Activated naive CD8-positive, alpha-beta T cell treated with anti-CD3 and anti-CD28 coated beads, Interleukin-2, amount 10 ng/mL, durations not matched to agents 7 days and 5 days (primary cell): ENCODE measurements around the gene PLCD1. TPM values are rescaled to one million over a fixed set of nuclear protein-coding genes. Genes with fewer than 3 reads are reported as not detected.

Source experiments
- ATAC-seq: fragments of 150-1000 bp; cut with Tn5 transposase; one replicate; pipeline ENCODE4 v1.10.0; 2021; ENCODE audit warnings: low read depth, moderate library complexity
- POLR2A ChIA-PET: fragments of 350-600 bp; sonication (Branson Sonifier 250); formaldehyde crosslinking; loops from one replicate; lab custom pipeline; 2021; ENCODE audit warnings: antibody characterized with exemption; lab: Charles Lee
- DNase-seq: peaks from one replicate; pipeline ENCODE4 v3.0.0; 2021
- H3K27ac Mint-ChIP-seq: one replicate; pipeline ENCODE4 v1.8.0; 2022; ENCODE audit warnings: mild to moderate bottlenecking, mixed read lengths
- H3K27me3 Mint-ChIP-seq: one replicate; pipeline ENCODE4 v1.8.0; 2022; ENCODE audit warnings: mild to moderate bottlenecking, moderate library complexity, mixed read lengths
- H3K36me3 Mint-ChIP-seq: one replicate; pipeline ENCODE4 v1.8.0; 2021; ENCODE audit warnings: mild to moderate bottlenecking, mixed read lengths
- H3K4me1 Mint-ChIP-seq: one replicate; pipeline ENCODE4 v1.8.0; 2021; ENCODE audit warnings: mixed read lengths
- H3K4me3 Mint-ChIP-seq: one replicate; pipeline ENCODE4 v1.8.0; 2022; ENCODE audit warnings: mild to moderate bottlenecking, moderate library complexity, mixed read lengths
- H3K9me3 Mint-ChIP-seq: one replicate; pipeline ENCODE4 v1.8.0; 2021; ENCODE audit warnings: mixed read lengths
- total RNA-seq, 2 experiments: library from RNA; stranded (reverse); gene quantifications; one replicate each; pipeline ENCODE4 v1.2.3, GENCODE V29; 2021

Gene PLCD1
- total RNA-seq, 2 experiments from 2014 or later, result 36.5 to 45.4 TPM

DNA sequence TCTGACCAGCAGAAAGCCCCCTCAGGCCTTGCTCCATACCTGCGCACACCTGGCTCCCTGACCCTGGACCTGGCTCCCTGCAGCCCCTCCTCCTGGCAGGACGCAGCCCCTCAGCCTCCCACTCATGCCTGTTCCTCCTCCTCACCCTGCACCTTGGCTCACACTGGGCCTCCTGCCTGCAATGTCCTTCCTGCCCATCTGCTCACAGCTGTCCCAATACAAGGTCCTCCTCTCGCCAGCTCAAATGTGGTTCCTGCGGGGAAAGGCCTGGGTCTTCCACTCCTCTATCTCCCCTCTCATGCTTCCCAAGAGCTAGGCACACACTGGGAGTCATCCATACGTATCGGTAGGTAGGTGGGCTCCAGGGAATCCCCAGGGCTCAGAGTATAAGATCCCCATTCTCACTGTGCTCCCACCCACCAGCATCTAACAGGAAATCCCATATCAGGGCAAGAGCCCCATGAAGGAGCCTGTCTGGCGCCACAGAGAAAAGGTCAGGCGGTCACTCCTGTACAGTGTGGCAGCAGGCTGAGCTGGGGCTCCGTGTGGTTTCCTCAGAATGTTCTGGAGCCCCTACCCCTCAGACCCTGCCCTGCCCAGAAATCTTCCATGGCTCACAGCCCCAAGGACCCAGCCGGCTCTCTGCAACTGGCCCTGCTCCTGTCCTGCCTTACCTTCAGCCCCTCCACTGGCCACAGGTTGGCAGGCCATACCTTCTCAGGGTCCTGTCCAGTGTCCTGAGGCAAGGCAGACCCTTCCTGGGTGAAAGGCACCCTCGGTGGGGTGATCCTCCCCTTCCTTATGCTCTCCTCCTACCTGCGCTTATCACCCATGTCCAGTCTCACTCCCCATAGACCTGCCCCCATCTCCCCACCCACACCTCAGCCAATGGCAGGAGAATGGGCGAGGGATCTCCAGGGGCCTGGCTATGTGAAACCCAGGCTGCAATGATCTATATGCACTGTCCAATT lies 10.9 kb downstream of the PLCD1 start:
- Mint-ChIP-seq H3K4me3 (no peak overlapping the region), H3K9me3 (no peaks in the 10 kb centered on the region), H3K27me3 (no peaks in the 10 kb centered on the region), H3K4me1 (peaks cover 6% of the 10 kb centered on the region), H3K36me3 (peaks cover 23% of the 10 kb centered on the region), H3K27ac (no peak overlapping the region)
- ATAC-seq (no peak), DNase-seq (peak; percentile 20)
- POLR2A ChIA-PET, result no interaction called here

DNA sequence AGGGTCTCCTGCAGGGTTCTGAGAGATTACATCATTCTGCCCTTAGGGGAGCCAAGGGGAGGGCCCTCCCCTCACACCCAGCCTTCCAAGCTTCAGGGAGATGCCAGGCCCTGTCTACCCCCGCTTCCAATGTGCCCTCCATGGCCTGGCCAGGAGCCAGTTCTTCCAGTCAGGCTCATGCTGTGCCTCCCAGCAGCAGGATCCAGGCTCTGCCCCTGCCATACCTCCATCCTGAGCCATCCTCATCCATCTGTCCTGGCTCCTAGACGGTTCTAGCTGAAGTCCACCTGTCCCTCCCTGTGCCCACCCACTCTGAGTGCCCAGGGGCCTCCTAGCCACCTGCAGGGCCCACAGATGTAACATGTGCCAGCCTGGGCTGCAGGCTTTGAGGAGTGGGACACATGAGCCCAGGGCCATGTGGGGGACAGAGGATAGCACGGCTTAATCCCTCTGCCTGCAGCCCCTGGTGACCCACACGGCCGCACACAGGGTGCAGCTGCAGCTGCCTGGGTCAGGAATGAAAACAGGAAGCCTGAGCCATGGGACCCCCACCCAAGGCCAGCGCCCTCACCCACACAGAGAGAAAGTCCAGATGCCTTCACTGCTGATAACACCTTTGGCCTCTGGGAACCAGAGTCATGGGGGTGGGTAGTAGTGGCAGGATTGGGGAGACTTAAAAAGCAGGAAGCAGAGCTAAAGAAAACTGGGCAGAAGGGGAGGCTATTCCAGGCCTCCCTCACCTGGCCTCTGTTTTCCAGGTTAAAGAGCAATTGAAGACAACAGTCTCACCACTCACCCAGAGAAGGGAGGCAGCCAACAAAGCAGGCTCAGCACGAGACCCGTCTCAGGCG lies 11.8 kb downstream of the PLCD1 start:
- H3K4me3 Mint-ChIP-seq, result no peak overlapping the region
- H3K27me3 Mint-ChIP-seq, result no peaks in the 10 kb centered on the region
- POLR2A ChIA-PET, result no interaction called here
- H3K36me3 Mint-ChIP-seq, result peaks cover 23% of the 10 kb centered on the region
- no peaks in the 10 kb centered on the region for H3K9me3 Mint-ChIP-seq
- H3K4me1 Mint-ChIP-seq, result peaks cover 1% of the 10 kb centered on the region
- H3K27ac Mint-ChIP-seq, result no peak overlapping the region
- DNase-seq (peak; percentile 20), ATAC-seq (no peak)

- ATAC-seq, result no peak
- Mint-ChIP-seq H3K36me3 (peaks cover 23% of the 10 kb centered on the region), H3K9me3 (no peaks in the 10 kb centered on the region), H3K27me3 (no peaks in the 10 kb centered on the region), H3K4me1 (peaks cover 1% of the 10 kb centered on the region), H3K4me3 (no peak overlapping the region), H3K27ac (no peak overlapping the region)
- POLR2A ChIA-PET, result no interaction called here
- no peak for DNase-seq
Measured at GRCh38 chr3:38016847-38017444, 12.5 kb downstream of the PLCD1 start.

- DNase-seq (no peak), ATAC-seq (no peak)
- H3K27ac Mint-ChIP-seq, result no peak overlapping the region
- POLR2A ChIA-PET, result no interaction called here
- peaks cover 23% of the 10 kb centered on the region for H3K36me3 Mint-ChIP-seq
- H3K4me3 Mint-ChIP-seq, result no peak overlapping the region
- H3K4me1 Mint-ChIP-seq, result no peaks in the 10 kb centered on the region
- H3K9me3 Mint-ChIP-seq, result no peaks in the 10 kb centered on the region
- no peaks in the 10 kb centered on the region for H3K27me3 Mint-ChIP-seq
Measured at GRCh38 chr3:38016410-38016809, 13.0 kb downstream of the PLCD1 start.

GRCh38 chr3:38015984-38016383 lies 13.5 kb downstream of the PLCD1 start:
- H3K27me3 Mint-ChIP-seq, result no peaks in the 10 kb centered on the region
- no peak overlapping the region for H3K27ac Mint-ChIP-seq
- ATAC-seq (no peak), DNase-seq (no peak)
- POLR2A ChIA-PET, result no interaction called here
- H3K4me3 Mint-ChIP-seq, result no peak overlapping the region
- peaks cover 23% of the 10 kb centered on the region for H3K36me3 Mint-ChIP-seq
- H3K4me1 Mint-ChIP-seq, result no peaks in the 10 kb centered on the region
- no peaks in the 10 kb centered on the region for H3K9me3 Mint-ChIP-seq

- Mint-ChIP-seq H3K4me1 (no peaks in the 10 kb centered on the region), H3K9me3 (no peaks in the 10 kb centered on the region), H3K27me3 (no peaks in the 10 kb centered on the region), H3K4me3 (no peak overlapping the region), H3K36me3 (peaks cover 23% of the 10 kb centered on the region), H3K27ac (no peak overlapping the region)
- no peak for ATAC-seq
- DNase-seq, result no peak
- POLR2A ChIA-PET, result no interaction called here
Measured at GRCh38 chr3:38015485-38015884, 14.0 kb downstream of the PLCD1 start.

- Mint-ChIP-seq H3K4me3 (no peak overlapping the region), H3K27ac (no peak overlapping the region), H3K9me3 (no peaks in the 10 kb centered on the region), H3K36me3 (peaks cover 13% of the 10 kb centered on the region), H3K27me3 (no peaks in the 10 kb centered on the region), H3K4me1 (no peaks in the 10 kb centered on the region)
- POLR2A ChIA-PET, result no interaction called here
- ATAC-seq (no peak), DNase-seq (no peak)
Measured at GRCh38 chr3:38011111-38011510, 18.3 kb downstream of the PLCD1 start.

GRCh38 chr3:38009807-38010591 lies 19.4 kb downstream of the PLCD1 start:
- POLR2A ChIA-PET, result interaction anchor here (0.8 kb wide), 1 partner anchor 13 kb away, joined by 4 read pairs; no protein-coding TSS in a partner anchor
- Mint-ChIP-seq H3K27ac (no peak overlapping the region), H3K36me3 (peaks cover 2% of the 10 kb centered on the region), H3K27me3 (no peaks in the 10 kb centered on the region), H3K4me1 (no peaks in the 10 kb centered on the region), H3K9me3 (no peaks in the 10 kb centered on the region), H3K4me3 (no peak overlapping the region)
- ATAC-seq, result no peak
- DNase-seq, result no peak

GRCh38 chr3:38008971-38009580 lies 20.4 kb downstream of the PLCD1 start:
- POLR2A ChIA-PET, result interaction anchor here (0.8 kb wide), 1 partner anchor 14 kb away, joined by 4 read pairs; no protein-coding TSS in a partner anchor
- Mint-ChIP-seq H3K27me3 (no peaks in the 10 kb centered on the region), H3K9me3 (no peaks in the 10 kb centered on the region), H3K27ac (no peak overlapping the region), H3K4me3 (no peak overlapping the region), H3K36me3 (no peaks in the 10 kb centered on the region), H3K4me1 (peaks cover 9% of the 10 kb centered on the region)
- DNase-seq (no peak), ATAC-seq (no peak)

DNA sequence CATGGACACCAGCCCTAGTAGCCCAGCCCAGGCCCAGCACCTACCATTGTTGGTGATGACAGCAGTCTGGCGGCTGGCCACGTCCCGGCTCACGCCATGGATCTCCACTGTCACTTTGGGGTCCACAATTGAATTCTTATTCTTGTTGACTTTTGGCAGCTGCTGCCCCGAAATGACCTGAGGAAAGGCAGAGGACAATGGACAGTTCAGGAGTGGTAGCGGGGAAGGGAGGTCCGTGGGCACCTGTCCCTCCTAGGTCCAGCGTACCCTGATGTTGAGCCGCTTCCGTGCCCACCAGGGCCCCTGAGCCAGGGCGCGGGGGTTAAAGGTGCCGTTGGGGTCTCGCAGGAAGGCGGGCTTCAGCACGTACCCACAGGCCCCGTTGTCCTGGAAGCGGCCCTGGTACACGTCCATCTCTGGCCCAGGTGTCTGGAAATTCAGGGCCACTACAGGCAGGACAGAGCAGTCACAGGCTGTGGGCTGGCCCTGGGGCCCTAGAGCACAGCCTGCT lies 21.2 kb downstream of the PLCD1 start:
- Mint-ChIP-seq H3K4me3 (no peak overlapping the region), H3K27ac (no peak overlapping the region), H3K4me1 (peaks cover 10% of the 10 kb centered on the region), H3K36me3 (no peaks in the 10 kb centered on the region), H3K9me3 (no peaks in the 10 kb centered on the region), H3K27me3 (no peaks in the 10 kb centered on the region)
- ATAC-seq, result no peak
- POLR2A ChIA-PET, result no interaction called here
- no peak for DNase-seq

- H3K9me3 Mint-ChIP-seq, result no peaks in the 10 kb centered on the region
- H3K27ac Mint-ChIP-seq, result no peak overlapping the region
- H3K27me3 Mint-ChIP-seq, result no peaks in the 10 kb centered on the region
- ATAC-seq, result no peak
- H3K36me3 Mint-ChIP-seq, result no peaks in the 10 kb centered on the region
- H3K4me3 Mint-ChIP-seq, result no peak overlapping the region
- peaks cover 10% of the 10 kb centered on the region for H3K4me1 Mint-ChIP-seq
- POLR2A ChIA-PET, result no interaction called here
- DNase-seq, result no peak
Measured at GRCh38 chr3:38007754-38008090, 21.7 kb downstream of the PLCD1 start.

- ATAC-seq (no peak), DNase-seq (no peak)
- Mint-ChIP-seq H3K36me3 (no peaks in the 10 kb centered on the region), H3K9me3 (no peaks in the 10 kb centered on the region), H3K4me3 (no peak overlapping the region), H3K27ac (no peak overlapping the region), H3K4me1 (peaks cover 10% of the 10 kb centered on the region), H3K27me3 (no peaks in the 10 kb centered on the region)
- POLR2A ChIA-PET, result interaction anchor here (0.7 kb wide), 1 partner anchor 1114 kb away, joined by 5 read pairs; no protein-coding TSS in a partner anchor
Measured at GRCh38 chr3:38006445-38006995, 22.9 kb downstream of the PLCD1 start.
